Type B pancreatic cell (in vitro differentiated cells): ENCODE measurements around the gene ZNF547. TPM values are rescaled to one million over a fixed set of nuclear protein-coding genes. Genes with fewer than 3 reads are reported as not detected.

Source experiments
- DNase-seq: peaks from one replicate; pipeline ENCODE4 v3.0.0; 2021; ENCODE audit warnings: mixed read lengths; ENCODE audit not compliant: unreplicated experiment; ENCODE audit errors: extremely low spot score
- H3K27ac Mint-ChIP-seq: 2 replicates; pipeline ENCODE4 v1.8.0; 2021; ENCODE audit warnings: mild to moderate bottlenecking, mixed read lengths
- H3K27me3 Mint-ChIP-seq: 2 replicates; pipeline ENCODE4 v1.8.0; 2021; ENCODE audit warnings: mixed read lengths
- H3K36me3 Mint-ChIP-seq: 2 replicates; pipeline ENCODE4 v1.8.0; 2021; ENCODE audit warnings: mixed read lengths
- H3K4me1 Mint-ChIP-seq: one replicate; pipeline ENCODE4 v1.8.0; 2021; ENCODE audit warnings: mixed read lengths; ENCODE audit not compliant: unreplicated experiment
- H3K4me3 Mint-ChIP-seq: 2 replicates; pipeline ENCODE4 v1.8.0; 2021; ENCODE audit warnings: mild to moderate bottlenecking, mixed read lengths
- H3K9me3 Mint-ChIP-seq: 2 replicates; pipeline ENCODE4 v1.8.0; 2021; ENCODE audit warnings: mixed read lengths
- CTCF ChIP-seq: fragments of 200-600 bp; sonication (generic); conservative IDR thresholded peaks from 2 replicates; pipeline ENCODE4 v1.5.0; 2021; ENCODE audit warnings: antibody characterized with exemption, mild to moderate bottlenecking
- total RNA-seq: library from RNA; stranded (reverse); gene quantifications from 2 replicates; pipeline ENCODE4 v1.2.1, GENCODE V29; 2021; ENCODE audit warnings: low replicate concordance

Gene ZNF547
- total RNA-seq, 1 donor from 2014 or later = 4.9 TPM

GRCh38 chr19:57342582-57342981 lies 20.8 kb upstream of the ZNF547 start:
- no peaks in the 10 kb centered on the region for H3K9me3 Mint-ChIP-seq
- H3K4me3 Mint-ChIP-seq = no peak overlapping the region
- no peaks in the 10 kb centered on the region for H3K36me3 Mint-ChIP-seq
- H3K27me3 Mint-ChIP-seq = peaks cover 24% of the 10 kb centered on the region
- DNase-seq = no peak
- no peak overlapping the region for H3K27ac Mint-ChIP-seq
- no peak for TF ChIP-seq CTCF
- H3K4me1 Mint-ChIP-seq = no peaks in the 10 kb centered on the region

GRCh38 chr19:57348136-57348535 lies 15.2 kb upstream of the ZNF547 start:
- TF ChIP-seq CTCF = no peak
- H3K9me3 Mint-ChIP-seq = peaks cover 4% of the 10 kb centered on the region
- H3K4me1 Mint-ChIP-seq = peaks cover 22% of the 10 kb centered on the region
- peaks cover 24% of the 10 kb centered on the region for H3K27me3 Mint-ChIP-seq
- H3K36me3 Mint-ChIP-seq = peaks cover 19% of the 10 kb centered on the region
- no peak overlapping the region for H3K27ac Mint-ChIP-seq
- no peak overlapping the region for H3K4me3 Mint-ChIP-seq
- DNase-seq = no peak

DNA sequence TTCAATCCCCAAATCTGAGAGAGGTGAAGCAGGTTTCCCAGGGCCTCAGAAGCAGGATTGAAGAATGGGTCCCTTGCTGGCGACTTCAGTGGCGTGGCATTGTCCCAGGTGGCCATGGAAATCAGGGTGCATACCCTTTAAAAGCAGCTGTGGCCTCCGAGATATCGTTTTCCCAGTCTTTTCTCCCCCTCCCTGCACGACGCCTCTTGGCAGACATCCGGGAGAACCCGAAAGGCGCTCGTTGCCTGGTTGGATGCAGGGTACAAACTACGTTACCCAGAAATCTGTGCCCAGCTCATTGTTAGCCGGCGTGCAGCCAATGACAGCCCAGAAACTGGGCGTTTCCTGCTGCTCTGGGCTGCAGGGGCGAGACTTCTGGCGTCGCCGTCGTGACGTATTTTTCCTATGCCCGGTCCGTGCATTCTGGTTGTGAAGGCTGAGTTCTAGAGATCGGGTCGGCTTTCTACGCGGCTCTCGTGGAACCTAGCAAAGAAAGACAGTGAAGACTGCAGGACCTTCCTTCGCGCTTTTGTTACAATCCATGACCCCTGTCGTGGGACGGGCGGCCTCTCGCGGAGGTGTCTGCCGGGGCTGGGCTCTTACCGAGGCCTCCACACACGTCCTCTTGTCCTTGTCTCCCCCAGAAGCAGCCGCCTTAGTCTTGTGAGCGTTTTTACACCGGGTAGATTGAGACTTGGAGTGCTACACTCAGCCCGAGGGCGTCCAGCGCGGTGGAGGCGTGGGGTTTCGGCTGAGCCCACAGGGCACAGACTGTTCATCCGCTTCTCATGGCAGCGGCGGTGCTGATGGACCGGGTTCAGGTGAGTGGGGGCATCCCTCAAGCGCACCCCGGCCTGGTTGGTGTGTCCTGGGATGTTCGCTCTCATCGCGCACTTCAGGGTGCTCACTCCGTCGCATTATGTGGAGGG lies 12.2 kb upstream of the ZNF547 start, which contains the start of gene ZNF304:
Gene ZNF304 (plus strand): TSS at position 395 of the 929 bp plus-strand sequence. CDS start 394 bp downstream, at position 789.
- H3K27ac Mint-ChIP-seq = peak within 1 kb of the TSS; percentile 98
- H3K27me3 Mint-ChIP-seq = peaks cover 9% of the 10 kb centered on the region
- peak; percentile 89 for DNase-seq
- no peak for TF ChIP-seq CTCF
- H3K4me3 Mint-ChIP-seq = peak within 1 kb of the TSS; percentile 96
- peaks cover 27% of the 10 kb centered on the region for H3K4me1 Mint-ChIP-seq
- H3K9me3 Mint-ChIP-seq = peaks cover 4% of the 10 kb centered on the region
- H3K36me3 Mint-ChIP-seq = peaks cover 43% of the 10 kb centered on the region

DNA sequence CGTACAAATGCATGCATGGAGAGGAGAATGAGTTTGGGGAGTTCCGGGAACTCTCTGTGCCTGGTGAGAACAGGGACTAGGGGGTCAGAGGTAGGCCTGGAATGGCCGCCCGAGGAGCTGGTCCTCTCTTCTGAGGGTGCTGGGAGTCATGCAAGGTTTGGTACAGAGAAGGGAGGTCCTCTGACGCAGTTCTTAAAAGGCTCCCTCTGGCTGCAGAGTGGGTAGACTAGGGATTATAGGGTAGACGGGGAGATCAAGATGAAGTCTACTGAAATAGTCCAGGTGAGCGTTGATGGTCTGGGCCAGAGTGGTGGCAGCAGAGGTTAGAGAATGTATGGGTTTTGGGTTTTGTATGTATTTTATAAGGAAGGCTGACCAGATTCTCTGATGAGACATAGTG lies 11.5 kb upstream of the ZNF547 start:
- peaks cover 4% of the 10 kb centered on the region for H3K27me3 Mint-ChIP-seq
- H3K4me3 Mint-ChIP-seq = peak overlapping the region; percentile 96
- peaks cover 27% of the 10 kb centered on the region for H3K4me1 Mint-ChIP-seq
- H3K36me3 Mint-ChIP-seq = peaks cover 50% of the 10 kb centered on the region
- DNase-seq = no peak
- H3K9me3 Mint-ChIP-seq = peaks cover 4% of the 10 kb centered on the region
- no peak for TF ChIP-seq CTCF
- H3K27ac Mint-ChIP-seq = peak overlapping the region; percentile 98

GRCh38 chr19:57355916-57356315 lies 7.4 kb upstream of the ZNF547 start:
- Mint-ChIP-seq H3K36me3 (peaks cover 72% of the 10 kb centered on the region), H3K9me3 (peaks cover 2% of the 10 kb centered on the region), H3K4me1 (peaks cover 25% of the 10 kb centered on the region), H3K4me3 (no peak overlapping the region), H3K27ac (no peak overlapping the region), H3K27me3 (no peaks in the 10 kb centered on the region)
- no peak for TF ChIP-seq CTCF
- no peak for DNase-seq
